Forelimb muscle (tissue), 1 donor: ENCODE data around the gene OTX1. TPM values are rescaled to one million over a fixed set of nuclear protein-coding genes. Genes with fewer than 3 reads are reported as not detected.

Experiments used
- DNase-seq: peaks from one replicate; pipeline ENCODE4 v3.0.0-alpha.2; 2013; ENCODE audit warnings: low read depth
- polyA plus RNA-seq: library from polyadenylated mRNA; unstranded; fragments of 120-200 nt; gene quantifications from one replicate; pipeline ENCODE4 v1.2.1, GENCODE V29; 2013; ENCODE audit not compliant: insufficient read length

The OTX1 gene
- polyA plus RNA-seq, 1 donor: not detected

GRCh38 chr2:63046961-63047320 lies 3.7 kb upstream of the OTX1 start:
- DNase-seq: no peak

GRCh38 chr2:63047321-63048279 lies 3.0 kb upstream of the OTX1 start:
- DNase-seq: no peak

- DNase-seq: no peak
These were observed 2.1 kb upstream of the OTX1 start for GRCh38 chr2:63048367-63049171.

- DNase-seq: no peak
These were observed 1.2 kb upstream of the OTX1 start for GRCh38 chr2:63049211-63049969.

GRCh38 chr2:63049970-63050333 lies 678 bp upstream of the OTX1 start:
- no peak for DNase-seq

- DNase-seq: no peak
These were observed 588 bp downstream of the OTX1 start for GRCh38 chr2:63051042-63051794.

GRCh38 chr2:63051795-63052333 lies 1.2 kb downstream of the OTX1 start:
- DNase-seq: no peak

GRCh38 chr2:63052411-63053080 lies 1.9 kb downstream of the OTX1 start:
- DNase-seq: no peak

- no peak for DNase-seq
These were observed 2.7 kb downstream of the OTX1 start for GRCh38 chr2:63053081-63053888.

GRCh38 chr2:63053889-63054602 lies 3.4 kb downstream of the OTX1 start:
- no peak for DNase-seq

- no peak for DNase-seq
These were observed 4.2 kb downstream of the OTX1 start for GRCh38 chr2:63054841-63055225.

- DNase-seq: no peak
These were observed 4.8 kb downstream of the OTX1 start for GRCh38 chr2:63055226-63056106.

- DNase-seq: no peak
These were observed 5.7 kb downstream of the OTX1 start for GRCh38 chr2:63056107-63057050.

GRCh38 chr2:63057249-63058143 lies 6.9 kb downstream of the OTX1 start:
- DNase-seq: no peak

GRCh38 chr2:63058144-63058920 lies 7.7 kb downstream of the OTX1 start:
- DNase-seq: no peak
